H1 (cell line): ENCODE data around the gene PDE1A. TPM values are rescaled to one million over a fixed set of nuclear protein-coding genes. Genes with fewer than 3 reads are reported as not detected.

Experiments
- MAFK ChIP-seq: IDR thresholded peaks from 2 replicates; pipeline ENCODE4 v1.6.1; 2012; ENCODE audit warnings: low read depth, mild to moderate bottlenecking, improper control_type of control experiment, low read length
- PHF8 ChIP-seq: fragments of 200-600 bp; sonication (generic); conservative IDR thresholded peaks from 2 replicates; pipeline ENCODE4 v1.7.1; 2012; ENCODE audit warnings: low read depth, mild to moderate bottlenecking, inconsistent platforms, low read length, moderate library complexity
- POLR2A ChIP-seq, 2 experiments: IDR thresholded peaks; 1 replicate in 1 of 2; 2 replicates in 1 of 2; pipeline ENCODE4 v1.6.1; 2011; ENCODE audit warnings: low read depth in 2 of 2, low read length in 2 of 2, mild to moderate bottlenecking in 2 of 2; ENCODE audit errors: control extremely low read depth in 1 of 2
- SIRT6 ChIP-seq: IDR thresholded peaks from one replicate; pipeline ENCODE4 v1.7.1; 2012; ENCODE audit warnings: low read length, inconsistent platforms
- USF2 ChIP-seq: IDR thresholded peaks from 2 replicates; pipeline ENCODE4 v1.6.1; 2011; ENCODE audit warnings: low read length, improper control_type of control experiment
- polyA plus RNA-seq, 7 experiments: library from polyadenylated mRNA; depleted of rRNA in 3 of 7; stranded (reverse) in 5 of 7; unstranded in 2 of 7; fragments of >200 nt in 5 of 7; fragments of 200-250 nt in 2 of 7; gene quantifications; 1 replicate in 5 of 7; 2 replicates in 1 of 7; 4 replicates in 1 of 7; pipeline versions ENCODE4 v1.2.1 to v1.2.3, GENCODE V29; 2011 to 2013; ENCODE audit warnings: missing spikeins in 2 of 7, mixed read lengths in 2 of 7
- total RNA-seq: library from RNA; stranded (reverse); fragmentation: NEBNext Ultra II Directional; extraction: Animal tissue kit (Norgen Biotek cat#: 25700); gene quantifications from 2 replicates; pipeline ENCODE4 v1.2.1, GENCODE V29; 2021

PDE1A gene
- total and polyA plus RNA-seq, 2 of the 8 experiments (the other 6 are each of a cell fraction or from before 2014, with no cell fraction given), result 0.34 TPM; not detected in 1

DNA sequence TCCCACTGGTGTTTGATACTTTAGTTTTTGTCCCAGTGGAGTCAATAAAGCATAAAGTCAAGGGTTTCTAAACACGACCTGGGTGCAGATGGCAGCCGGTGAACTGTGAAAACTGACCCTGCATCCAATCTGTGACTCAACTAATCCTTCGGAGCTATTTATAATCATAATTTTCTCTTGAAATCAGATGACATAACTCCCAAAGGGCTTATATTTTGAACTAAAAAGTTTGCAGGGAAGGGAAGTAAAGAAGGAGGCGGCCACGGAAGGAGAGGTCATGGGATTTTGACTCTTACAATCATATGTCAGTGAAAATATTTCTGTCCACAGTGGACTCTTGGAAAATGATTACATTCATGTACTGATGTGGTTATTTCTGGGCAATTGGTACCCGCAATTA, 178.5 kb downstream of the PDE1A start (continued):
- TF ChIP-seq MAFK, result no peak
- no peak for TF ChIP-seq PHF8
- no peak for TF ChIP-seq USF2
- no peak for TF ChIP-seq SIRT6
- TF ChIP-seq POLR2A (IDR thresholded peaks at IDR 0.05; ENCODE audit: control extremely low read depth in 1 of 2, low read depth in 2 of 2, low read length in 2 of 2), result no peak
